ENCODE results near the gene NEXN.

The NEXN gene

GRCh38 chr1:77888081-77888780 lies at the start of gene NEXN:
Gene NEXN (plus strand): TSS chr1:77888624. CDS start chr1:77916107, 27,483 bp downstream.
- DNase-seq = peak; percentile 85

- DNase-seq = no peak
Observed at GRCh38 chr1:77841574-77841973, 46.9 kb upstream of the NEXN start.

GRCh38 chr1:77845951-77846350 lies 42.5 kb upstream of the NEXN start:
- no peak for DNase-seq

GRCh38 chr1:77846966-77847365 lies 41.5 kb upstream of the NEXN start:
- no peak for DNase-seq

GRCh38 chr1:77847621-77848080 lies 40.8 kb upstream of the NEXN start:
- no peak for DNase-seq

GRCh38 chr1:77850082-77850481 lies 38.3 kb upstream of the NEXN start:
- DNase-seq = no peak

- peak; percentile 39 for DNase-seq
Observed at GRCh38 chr1:77857552-77857951, 30.9 kb upstream of the NEXN start.

- DNase-seq = no peak
Observed at GRCh38 chr1:77858725-77859124, 29.7 kb upstream of the NEXN start.

GRCh38 chr1:77859248-77859647 lies 29.2 kb upstream of the NEXN start:
- DNase-seq = no peak

- DNase-seq = no peak
Observed at GRCh38 chr1:77866296-77866695, 22.1 kb upstream of the NEXN start.

- DNase-seq = no peak
Observed at GRCh38 chr1:77872645-77873044, 15.8 kb upstream of the NEXN start.

- no peak for DNase-seq
Observed at GRCh38 chr1:77873461-77873860, 15.0 kb upstream of the NEXN start.

- DNase-seq = peak; percentile 45
Observed at GRCh38 chr1:77874804-77875445, 13.5 kb upstream of the NEXN start.

- peak; percentile 53 for DNase-seq
Observed at GRCh38 chr1:77876884-77877283, 11.5 kb upstream of the NEXN start.

- no peak for DNase-seq
Observed at GRCh38 chr1:77881061-77881460, 7.4 kb upstream of the NEXN start.

GRCh38 chr1:77882411-77882810 lies 6.0 kb upstream of the NEXN start:
- no peak for DNase-seq

GRCh38 chr1:77888781-77889642 lies 588 bp downstream of the NEXN start:
- DNase-seq = peak; percentile 68

GRCh38 chr1:77889671-77890070 lies 1.2 kb downstream of the NEXN start:
- peak; percentile 81 for DNase-seq

GRCh38 chr1:77891200-77891599 lies 2.8 kb downstream of the NEXN start:
- DNase-seq = no peak

GRCh38 chr1:77899647-77900320 lies 11.4 kb downstream of the NEXN start:
- DNase-seq = no peak

- peak; percentile 53 for DNase-seq
Observed at GRCh38 chr1:77900687-77901293, 12.4 kb downstream of the NEXN start.

- no peak for DNase-seq
Observed at GRCh38 chr1:77905603-77906002, 17.2 kb downstream of the NEXN start.

Measured in fibroblast of skin of right quadriceps (primary cell).